ENCODE results near the gene RHPN2. TPM values are rescaled to one million over a fixed set of nuclear protein-coding genes. Genes with fewer than 3 reads are reported as not detected.
"Not testable (repeated sequence)": the region's sequence is repeated elsewhere in the genome, so short reads cannot be mapped to it uniquely, and the experiment has no call there.

Gene RHPN2
- polyA plus RNA-seq, 1 donor, result 34.4 TPM

GRCh38 chr19:33002126-33002865, 62.4 kb downstream of the RHPN2 start:
- not testable (repeated sequence) for H3K9me3 ChIP-seq (ENCODE audit: control insufficient read depth, low read depth, low read length); H3K4me3 ChIP-seq (ENCODE audit: low read length); H3K27me3 ChIP-seq (ENCODE audit: control insufficient read depth, insufficient read depth, low read length); DNase-seq; H3K27ac ChIP-seq (ENCODE audit: low read length); H3K4me1 ChIP-seq (ENCODE audit: control insufficient read depth, insufficient read depth, low read length)
- H3K36me3 ChIP-seq (ENCODE audit: control insufficient read depth, insufficient read depth, low read length), result peaks cover 30% of the 10 kb centered on the region
- WGBS (ENCODE audit: insufficient coverage, low lambda C conversion rate), result no CpG with 5 or more reads among the region's 15 CpGs

GRCh38 chr19:33000910-33001309, 63.8 kb downstream of the RHPN2 start:
- Histone ChIP-seq H3K9me3 (ENCODE audit: control insufficient read depth, low read depth, low read length) (no peaks in the 10 kb centered on the region), H3K36me3 (ENCODE audit: control insufficient read depth, insufficient read depth, low read length) (peaks cover 28% of the 10 kb centered on the region), H3K27me3 (ENCODE audit: control insufficient read depth, insufficient read depth, low read length) (no peaks in the 10 kb centered on the region), H3K4me3 (ENCODE audit: low read length) (no peak overlapping the region), H3K4me1 (ENCODE audit: control insufficient read depth, insufficient read depth, low read length) (no peaks in the 10 kb centered on the region), H3K27ac (ENCODE audit: low read length) (no peak overlapping the region)
- DNase-seq, result no peak
- whole genome bisulfite sequencing (ENCODE audit: insufficient coverage, low lambda C conversion rate), result no CpG with 5 or more reads among the region's 4 CpGs

GRCh38 chr19:33000510-33000909, 64.2 kb downstream of the RHPN2 start:
- WGBS (ENCODE audit: insufficient coverage, low lambda C conversion rate), result no CpG with 5 or more reads among the region's 8 CpGs
- H3K4me1 ChIP-seq (ENCODE audit: control insufficient read depth, insufficient read depth, low read length), result no peaks in the 10 kb centered on the region
- no peaks in the 10 kb centered on the region for H3K9me3 ChIP-seq (ENCODE audit: control insufficient read depth, low read depth, low read length)
- H3K4me3 ChIP-seq (ENCODE audit: low read length), result no peak overlapping the region
- H3K36me3 ChIP-seq (ENCODE audit: control insufficient read depth, insufficient read depth, low read length), result peaks cover 28% of the 10 kb centered on the region
- no peaks in the 10 kb centered on the region for H3K27me3 ChIP-seq (ENCODE audit: control insufficient read depth, insufficient read depth, low read length)
- no peak for DNase-seq
- no peak overlapping the region for H3K27ac ChIP-seq (ENCODE audit: low read length)

GRCh38 chr19:32998722-32999121, 66.0 kb downstream of the RHPN2 start:
- no CpG with 5 or more reads among the region's 3 CpGs for WGBS (ENCODE audit: insufficient coverage, low lambda C conversion rate)
- Histone ChIP-seq H3K4me1 (ENCODE audit: control insufficient read depth, insufficient read depth, low read length) (no peaks in the 10 kb centered on the region), H3K4me3 (ENCODE audit: low read length) (no peak overlapping the region), H3K27ac (ENCODE audit: low read length) (no peak overlapping the region), H3K9me3 (ENCODE audit: control insufficient read depth, low read depth, low read length) (no peaks in the 10 kb centered on the region), H3K36me3 (ENCODE audit: control insufficient read depth, insufficient read depth, low read length) (peaks cover 35% of the 10 kb centered on the region), H3K27me3 (ENCODE audit: control insufficient read depth, insufficient read depth, low read length) (no peaks in the 10 kb centered on the region)
- DNase-seq, result no peak

- Histone ChIP-seq H3K9me3 (ENCODE audit: control insufficient read depth, low read depth, low read length) (no peaks in the 10 kb centered on the region), H3K27me3 (ENCODE audit: control insufficient read depth, insufficient read depth, low read length) (no peaks in the 10 kb centered on the region), H3K36me3 (ENCODE audit: control insufficient read depth, insufficient read depth, low read length) (peaks cover 36% of the 10 kb centered on the region), H3K27ac (ENCODE audit: low read length) (no peak overlapping the region), H3K4me1 (ENCODE audit: control insufficient read depth, insufficient read depth, low read length) (no peaks in the 10 kb centered on the region), H3K4me3 (ENCODE audit: low read length) (no peak overlapping the region)
- WGBS (ENCODE audit: insufficient coverage, low lambda C conversion rate), result no CpG with 5 or more reads among the region's 14 CpGs
- no peak for DNase-seq
Measured at GRCh38 chr19:32997716-32998355, 66.9 kb downstream of the RHPN2 start.

GRCh38 chr19:32997061-32997464, 67.6 kb downstream of the RHPN2 start:
- H3K9me3 ChIP-seq (ENCODE audit: control insufficient read depth, low read depth, low read length); H3K27me3 ChIP-seq (ENCODE audit: control insufficient read depth, insufficient read depth, low read length); DNase-seq; H3K4me1 ChIP-seq (ENCODE audit: control insufficient read depth, insufficient read depth, low read length); H3K27ac ChIP-seq (ENCODE audit: low read length); H3K4me3 ChIP-seq (ENCODE audit: low read length): not testable (repeated sequence)
- no CpG with 5 or more reads among the region's 7 CpGs for WGBS (ENCODE audit: insufficient coverage, low lambda C conversion rate)
- H3K36me3 ChIP-seq (ENCODE audit: control insufficient read depth, insufficient read depth, low read length), result peaks cover 33% of the 10 kb centered on the region

- not testable (repeated sequence) for H3K4me3 ChIP-seq (ENCODE audit: low read length); H3K9me3 ChIP-seq (ENCODE audit: control insufficient read depth, low read depth, low read length); DNase-seq; H3K27ac ChIP-seq (ENCODE audit: low read length); H3K4me1 ChIP-seq (ENCODE audit: control insufficient read depth, insufficient read depth, low read length); H3K27me3 ChIP-seq (ENCODE audit: control insufficient read depth, insufficient read depth, low read length)
- peaks cover 34% of the 10 kb centered on the region for H3K36me3 ChIP-seq (ENCODE audit: control insufficient read depth, insufficient read depth, low read length)
- no CpG with 5 or more reads among the region's 17 CpGs for WGBS (ENCODE audit: insufficient coverage, low lambda C conversion rate)
Measured at GRCh38 chr19:32995966-32996365, 68.7 kb downstream of the RHPN2 start.

GRCh38 chr19:32988724-32989123, 76.0 kb downstream of the RHPN2 start:
- no peak overlapping the region for H3K4me3 ChIP-seq (ENCODE audit: low read length)
- DNase-seq, result no peak
- no peaks in the 10 kb centered on the region for H3K27me3 ChIP-seq (ENCODE audit: control insufficient read depth, insufficient read depth, low read length)
- no peaks in the 10 kb centered on the region for H3K9me3 ChIP-seq (ENCODE audit: control insufficient read depth, low read depth, low read length)
- no peaks in the 10 kb centered on the region for H3K4me1 ChIP-seq (ENCODE audit: control insufficient read depth, insufficient read depth, low read length)
- WGBS (ENCODE audit: insufficient coverage, low lambda C conversion rate), result no CpG with 5 or more reads among the region's 5 CpGs
- H3K36me3 ChIP-seq (ENCODE audit: control insufficient read depth, insufficient read depth, low read length), result peaks cover 29% of the 10 kb centered on the region
- H3K27ac ChIP-seq (ENCODE audit: low read length), result no peak overlapping the region

GRCh38 chr19:32988254-32988653, 76.4 kb downstream of the RHPN2 start:
- not testable (repeated sequence) for DNase-seq; H3K9me3 ChIP-seq (ENCODE audit: control insufficient read depth, low read depth, low read length); H3K27ac ChIP-seq (ENCODE audit: low read length); H3K4me3 ChIP-seq (ENCODE audit: low read length); H3K4me1 ChIP-seq (ENCODE audit: control insufficient read depth, insufficient read depth, low read length); H3K27me3 ChIP-seq (ENCODE audit: control insufficient read depth, insufficient read depth, low read length)
- no CpG with 5 or more reads among the region's 5 CpGs for WGBS (ENCODE audit: insufficient coverage, low lambda C conversion rate)
- peaks cover 26% of the 10 kb centered on the region for H3K36me3 ChIP-seq (ENCODE audit: control insufficient read depth, insufficient read depth, low read length)

- H3K4me3 ChIP-seq (ENCODE audit: low read length), result not testable (repeated sequence)
- no CpG with 5 or more reads among the region's 6 CpGs for WGBS (ENCODE audit: insufficient coverage, low lambda C conversion rate)
Measured at GRCh38 chr19:32982488-32982887, 82.2 kb downstream of the RHPN2 start.

GRCh38 chr19:32979807-32980206, 84.9 kb downstream of the RHPN2 start:
- not testable (repeated sequence) for DNase-seq; H3K4me1 ChIP-seq (ENCODE audit: control insufficient read depth, insufficient read depth, low read length); H3K9me3 ChIP-seq (ENCODE audit: control insufficient read depth, low read depth, low read length); H3K27ac ChIP-seq (ENCODE audit: low read length); H3K27me3 ChIP-seq (ENCODE audit: control insufficient read depth, insufficient read depth, low read length); H3K4me3 ChIP-seq (ENCODE audit: low read length)
- peaks cover 16% of the 10 kb centered on the region for H3K36me3 ChIP-seq (ENCODE audit: control insufficient read depth, insufficient read depth, low read length)
- WGBS (ENCODE audit: insufficient coverage, low lambda C conversion rate), result no CpG with 5 or more reads among the region's 7 CpGs

More at GRCh38 chr19:32982488-32982887, 82.2 kb downstream of the RHPN2 start:
- H3K9me3 ChIP-seq (ENCODE audit: control insufficient read depth, low read depth, low read length); H3K27ac ChIP-seq (ENCODE audit: low read length); DNase-seq; H3K4me1 ChIP-seq (ENCODE audit: control insufficient read depth, insufficient read depth, low read length); H3K27me3 ChIP-seq (ENCODE audit: control insufficient read depth, insufficient read depth, low read length): not testable (repeated sequence)
- H3K36me3 ChIP-seq (ENCODE audit: control insufficient read depth, insufficient read depth, low read length), result peaks cover 16% of the 10 kb centered on the region
